GM19455 (cell line): Measurements from ENCODE around the gene SREK1.
"Not testable (repeated sequence)": the region's sequence is repeated elsewhere in the genome, so short reads cannot be mapped to it uniquely, and the experiment has no call there.

ENCODE experiments used
- ATAC-seq: cut with Tn5 transposase; IDR thresholded peaks from one replicate; pipeline ENCODE4 v1.9.1; 2021; ENCODE audit not compliant: unreplicated experiment

SREK1 gene

GRCh38 chr5:66144074-66144833 lies at the start of gene SREK1:
TSS of gene SREK1 (plus strand) at chr5:66144300. CDS start at chr5:66144377, 77 bp downstream.
- ATAC-seq, result peak; percentile 91

- ATAC-seq, result no peak
Observed at GRCh38 chr5:66100851-66101250, 43.2 kb upstream of the SREK1 start.

- no peak for ATAC-seq
Observed at GRCh38 chr5:66113160-66113559, 30.9 kb upstream of the SREK1 start.

GRCh38 chr5:66118304-66118703 lies 25.8 kb upstream of the SREK1 start:
- ATAC-seq, result no peak

GRCh38 chr5:66122379-66123034 lies 21.6 kb upstream of the SREK1 start:
- no peak for ATAC-seq

GRCh38 chr5:66129144-66129543 lies 15.0 kb upstream of the SREK1 start:
- ATAC-seq, result no peak

GRCh38 chr5:66130493-66130892 lies 13.6 kb upstream of the SREK1 start:
- no peak for ATAC-seq

GRCh38 chr5:66134407-66134861 lies 9.7 kb upstream of the SREK1 start:
- ATAC-seq, result no peak

GRCh38 chr5:66136053-66136452 lies 8.0 kb upstream of the SREK1 start:
- ATAC-seq, result no peak

GRCh38 chr5:66136944-66137343 lies 7.2 kb upstream of the SREK1 start:
- ATAC-seq, result not testable (repeated sequence)

GRCh38 chr5:66138637-66139317 lies 5.3 kb upstream of the SREK1 start:
- no peak for ATAC-seq

- no peak for ATAC-seq
Observed at GRCh38 chr5:66139318-66139712, 4.8 kb upstream of the SREK1 start.

GRCh38 chr5:66142417-66142816 lies 1.7 kb upstream of the SREK1 start:
- no peak for ATAC-seq

GRCh38 chr5:66143473-66144073 lies 527 bp upstream of the SREK1 start:
- peak; percentile 31 for ATAC-seq

GRCh38 chr5:66144834-66145390 lies 812 bp downstream of the SREK1 start:
- ATAC-seq, result peak; percentile 54

GRCh38 chr5:66145737-66146136 lies 1.6 kb downstream of the SREK1 start:
- no peak for ATAC-seq

- ATAC-seq, result no peak
Observed at GRCh38 chr5:66149950-66150349, 5.8 kb downstream of the SREK1 start.

- ATAC-seq, result no peak
Observed at GRCh38 chr5:66151030-66151429, 6.9 kb downstream of the SREK1 start.

- ATAC-seq, result no peak
Observed at GRCh38 chr5:66151491-66151890, 7.4 kb downstream of the SREK1 start.

GRCh38 chr5:66157046-66157445 lies 12.9 kb downstream of the SREK1 start:
- no peak for ATAC-seq

GRCh38 chr5:66161356-66161755 lies 17.3 kb downstream of the SREK1 start:
- no peak for ATAC-seq
